Suprapubic skin (tissue), 4 donors: ENCODE measurements around the gene UPF1. TPM values are rescaled to one million over a fixed set of nuclear protein-coding genes. Genes with fewer than 3 reads are reported as not detected.
A peak's percentile ranks its signal among the peaks of the same experiment; 100 is the strongest.

Experiments used
- DNase-seq, 2 donors: peaks; one replicate each; pipeline ENCODE4 v3.0.0-alpha.2; 2019; ENCODE audit warnings: low spot score in 2 of 2
- H3K27ac ChIP-seq: fragments of 200-600 bp; sonication (generic); one replicate; pipeline ENCODE4 v1.5.1; 2019
- H3K27me3 ChIP-seq: fragments of 200-600 bp; sonication (generic); one replicate; pipeline ENCODE4 v1.5.1; 2019
- H3K36me3 ChIP-seq: fragments of 200-600 bp; sonication (generic); one replicate; pipeline ENCODE4 v1.5.1; 2019
- H3K4me1 ChIP-seq: fragments of 200-600 bp; sonication (generic); one replicate; pipeline ENCODE4 v1.5.1; 2019
- H3K4me3 ChIP-seq: fragments of 200-600 bp; sonication (generic); one replicate; pipeline ENCODE4 v1.5.1; 2019; ENCODE audit warnings: mild to moderate bottlenecking
- H3K9me3 ChIP-seq: fragments of 200-600 bp; sonication (generic); one replicate; pipeline ENCODE4 v1.5.1; 2019
- CTCF ChIP-seq, 2 donors: fragments of 200-600 bp in 1 of 2; fragments of 450-650 bp in 1 of 2; sonication (generic) in 1 of 2; IDR thresholded peaks; one replicate each; pipeline ENCODE4 v1.5.1; 2016 to 2019; ENCODE audit warnings: antibody characterized with exemption in 2 of 2, mild to moderate bottlenecking in 1 of 2, moderate library complexity in 1 of 2
- EP300 ChIP-seq: sonication (generic); formaldehyde crosslinking; IDR thresholded peaks from one replicate; pipeline ENCODE4 v1.6.1; 2017; ENCODE audit warnings: antibody characterized with exemption
- POLR2A ChIP-seq, 2 donors: fragments of 450-650 bp; IDR thresholded peaks; one replicate each; pipeline ENCODE4 v1.6.1; 2017; ENCODE audit warnings: antibody characterized with exemption in 2 of 2, mild to moderate bottlenecking in 2 of 2, moderate library complexity in 2 of 2
- POLR2AphosphoS5 ChIP-seq, 3 donors: sonication (generic); formaldehyde crosslinking; IDR thresholded peaks; one replicate each; pipeline ENCODE4 v1.6.1; 2017; ENCODE audit warnings: antibody characterized with exemption in 3 of 3
- WGBS: methylation state at CpG from one replicate; pipeline ENCODE4 v1.1.5; 2018; 5-methylcytosine and 5-hydroxymethylcytosine counted together
- total RNA-seq, 4 donors: library from RNA; depleted of rRNA; stranded (reverse); fragments of >200 nt; gene quantifications; one replicate each; pipeline ENCODE4 v1.1.0, GENCODE V29; 2016

UPF1 gene
- total RNA-seq, 4 donors from 2014 or later, result 74.7 to 160 (median 99.2) TPM

GRCh38 chr19:18866800-18867123 lies 35.0 kb downstream of the UPF1 start:
- TF ChIP-seq POLR2A (IDR thresholded peaks at IDR 0.05) (no peak), POLR2AphosphoS5 (IDR thresholded peaks at IDR 0.05) (no peak), EP300 (no peak), CTCF (IDR thresholded peaks at IDR 0.05) (no peak)
- peaks cover 54% of the 10 kb centered on the region for H3K36me3 ChIP-seq
- 69% methylated on average over 17 of the region's 17 CpGs for WGBS

GRCh38 chr19:18867199-18867598 lies 35.4 kb downstream of the UPF1 start:
- Histone ChIP-seq H3K27ac (no peak overlapping the region), H3K9me3 (no peaks in the 10 kb centered on the region), H3K4me3 (no peak overlapping the region), H3K36me3 (peaks cover 49% of the 10 kb centered on the region), H3K4me1 (peaks cover 22% of the 10 kb centered on the region), H3K27me3 (peaks cover 15% of the 10 kb centered on the region)
- DNase-seq, result no peak
- TF ChIP-seq EP300 (no peak), POLR2AphosphoS5 (IDR thresholded peaks at IDR 0.05) (no peak), POLR2A (IDR thresholded peaks at IDR 0.05) (no peak), CTCF (IDR thresholded peaks at IDR 0.05) (no peak)
- 93% methylated on average over 21 of the region's 23 CpGs for WGBS

More at GRCh38 chr19:18866800-18867123, 35.0 kb downstream of the UPF1 start:
- Histone ChIP-seq H3K27ac (no peak overlapping the region), H3K4me3 (no peak overlapping the region), H3K9me3 (no peaks in the 10 kb centered on the region), H3K4me1 (peaks cover 22% of the 10 kb centered on the region), H3K27me3 (peaks cover 15% of the 10 kb centered on the region)
- DNase-seq, result no peak

GRCh38 chr19:18867751-18868150 lies 36.0 kb downstream of the UPF1 start:
- H3K4me3 ChIP-seq, result no peak overlapping the region
- peak in 1 of 2 donors; percentile 51 for DNase-seq

GRCh38 chr19:18868380-18869022 lies 36.7 kb downstream of the UPF1 start:
- H3K4me3 ChIP-seq, result peak overlapping the region; percentile 40
- H3K27ac ChIP-seq, result no peak overlapping the region
- peaks cover 36% of the 10 kb centered on the region for H3K36me3 ChIP-seq
- peaks cover 15% of the 10 kb centered on the region for H3K27me3 ChIP-seq
- H3K9me3 ChIP-seq, result no peaks in the 10 kb centered on the region
- peak in 1 of 2 donors; percentile 72 for DNase-seq
- 80% methylated on average over 7 of the region's 77 CpGs for whole genome bisulfite sequencing
- H3K4me1 ChIP-seq, result peaks cover 22% of the 10 kb centered on the region
- TF ChIP-seq POLR2AphosphoS5 (IDR thresholded peaks at IDR 0.05) (no peak), POLR2A (IDR thresholded peaks at IDR 0.05) (no peak), EP300 (no peak), CTCF (IDR thresholded peaks at IDR 0.05) (no peak)

More at GRCh38 chr19:18867751-18868150, 36.0 kb downstream of the UPF1 start:
- Histone ChIP-seq H3K27me3 (peaks cover 15% of the 10 kb centered on the region), H3K9me3 (no peaks in the 10 kb centered on the region), H3K36me3 (peaks cover 44% of the 10 kb centered on the region), H3K4me1 (peaks cover 22% of the 10 kb centered on the region), H3K27ac (no peak overlapping the region)
- 87% methylated on average over 23 of the region's 23 CpGs for WGBS
- TF ChIP-seq POLR2AphosphoS5 (IDR thresholded peaks at IDR 0.05), result no peak
- TF ChIP-seq CTCF (IDR thresholded peaks at IDR 0.05), result no peak
- TF ChIP-seq EP300, result no peak
- TF ChIP-seq POLR2A (IDR thresholded peaks at IDR 0.05), result no peak

- TF ChIP-seq CTCF (IDR thresholded peaks at IDR 0.05) (no peak), POLR2AphosphoS5 (IDR thresholded peaks at IDR 0.05) (no peak), POLR2A (IDR thresholded peaks at IDR 0.05) (no peak), EP300 (no peak)
- DNase-seq, result peak in 1 of 2 donors; percentile 71
- Histone ChIP-seq H3K4me3 (peak overlapping the region; percentile 40), H3K36me3 (peaks cover 30% of the 10 kb centered on the region), H3K27me3 (peaks cover 15% of the 10 kb centered on the region), H3K27ac (no peak overlapping the region), H3K9me3 (no peaks in the 10 kb centered on the region), H3K4me1 (peaks cover 22% of the 10 kb centered on the region)
- 34% methylated on average over 17 of the region's 71 CpGs for WGBS
These were observed 37.4 kb downstream of the UPF1 start for GRCh38 chr19:18869023-18869618.
